HG03354 (cell line): ENCODE data around the gene PAGE4.
A peak's percentile ranks its signal among the peaks of the same experiment; 100 is the strongest.

ENCODE experiments used
- ATAC-seq: cut with Tn5 transposase; IDR thresholded peaks from one replicate; pipeline ENCODE4 v1.9.1; 2021; ENCODE audit warnings: mild to moderate bottlenecking; ENCODE audit not compliant: unreplicated experiment, poor library complexity, severe bottlenecking

PAGE4 gene

DNA sequence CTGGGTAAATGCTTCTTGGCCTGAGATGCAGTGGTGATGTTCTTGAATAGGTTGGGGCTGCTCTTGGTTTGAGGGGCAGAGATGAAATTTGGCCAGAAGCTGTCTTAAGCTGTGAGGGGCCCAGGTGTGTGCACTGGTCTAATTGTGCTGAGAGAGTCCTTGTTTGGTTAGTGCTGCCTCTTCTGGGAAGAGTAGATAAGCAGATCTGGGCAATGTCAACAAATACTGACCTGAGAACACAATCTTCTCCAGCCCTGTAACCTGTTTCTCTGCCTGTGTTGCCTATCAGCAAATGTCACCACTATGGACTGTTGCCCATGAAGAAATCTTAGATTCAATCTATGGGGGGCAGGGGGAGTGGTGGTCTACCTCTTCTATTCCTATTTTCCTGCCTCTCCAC, 33.0 kb downstream of the PAGE4 start:
- ATAC-seq = no peak

DNA sequence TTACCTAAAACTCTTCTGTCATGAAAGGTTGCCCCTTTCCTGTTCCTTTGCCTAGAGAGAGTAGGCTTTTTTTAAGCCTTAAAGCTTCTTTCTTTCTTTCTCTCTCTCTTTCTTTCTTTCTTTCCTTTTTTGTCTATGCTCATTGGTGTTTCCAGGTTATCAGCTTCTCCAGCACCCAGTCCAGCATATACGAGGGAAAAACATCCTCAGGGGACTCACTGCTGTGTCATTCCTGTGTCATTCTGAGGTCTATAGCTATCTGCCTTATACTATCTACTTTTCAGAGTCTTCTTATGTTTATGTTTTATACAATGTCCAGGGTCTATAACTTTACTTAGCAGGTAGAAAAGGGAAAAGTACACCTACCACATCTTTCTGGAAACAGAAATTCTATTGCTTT, 39.6 kb downstream of the PAGE4 start:
- ATAC-seq = no peak

DNA sequence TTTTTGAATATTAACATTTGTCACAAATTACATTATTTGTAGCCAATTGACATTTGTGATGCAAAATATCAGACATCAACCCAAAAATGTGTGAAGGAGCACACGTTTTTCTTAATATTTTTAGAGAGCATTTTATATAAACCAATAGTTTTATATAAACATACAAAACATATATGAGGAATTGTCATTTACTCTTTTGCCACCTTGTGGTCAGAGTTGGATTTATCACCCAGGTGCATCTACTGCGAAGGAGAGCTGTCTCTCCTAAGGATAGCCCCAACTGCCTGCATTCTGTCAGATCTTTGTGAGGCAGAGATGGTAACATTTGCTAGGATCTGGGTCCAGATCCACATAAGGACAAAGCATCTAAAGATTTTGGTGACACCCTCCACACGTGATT, 47.6 kb downstream of the PAGE4 start:
- ATAC-seq = no peak

DNA sequence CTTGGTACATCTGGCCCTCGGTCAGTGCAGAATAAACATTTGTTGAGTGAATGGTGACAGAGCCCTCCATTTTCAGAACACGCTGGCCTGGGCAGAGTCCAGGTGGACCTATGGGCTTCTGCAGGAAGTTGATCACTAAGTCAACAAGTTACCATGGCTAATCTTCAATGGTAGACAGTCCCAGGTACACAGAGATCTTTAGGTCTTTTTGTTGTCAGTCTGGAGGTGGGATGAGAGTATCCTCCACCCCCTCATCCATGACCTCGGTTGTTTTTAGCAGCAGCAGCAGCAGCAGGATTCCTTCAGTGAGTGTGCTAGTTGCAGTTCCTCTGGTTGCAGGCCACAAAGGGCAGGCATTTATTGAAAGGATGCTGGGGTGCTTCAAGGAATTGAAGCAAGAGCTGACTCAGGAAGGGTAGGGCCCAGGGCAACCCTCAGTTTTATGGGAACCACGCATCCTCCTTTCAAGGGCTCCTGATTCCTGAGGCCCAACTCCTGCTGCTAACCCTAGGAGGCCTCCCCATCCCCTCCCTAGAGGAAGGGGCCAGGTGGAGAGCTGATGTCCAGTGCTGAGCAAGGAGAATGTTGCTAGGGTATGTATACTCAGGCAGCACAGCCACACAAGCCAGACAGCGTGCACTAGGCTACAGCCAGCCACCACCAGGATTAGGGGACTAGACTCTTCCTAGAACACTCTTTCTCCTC, 48.4 kb downstream of the PAGE4 start:
- no peak for ATAC-seq

GRCh38 chrX:49878128-49878833, 49.2 kb downstream of the PAGE4 start:
- ATAC-seq = no peak

GRCh38 chrX:49878834-49879655, 49.9 kb downstream of the PAGE4 start, which contains the start of gene USP27X:
Gene USP27X (plus strand): TSS chrX:49879484. CDS start chrX:49880308, 824 bp downstream.
- peak; percentile 88 for ATAC-seq

DNA sequence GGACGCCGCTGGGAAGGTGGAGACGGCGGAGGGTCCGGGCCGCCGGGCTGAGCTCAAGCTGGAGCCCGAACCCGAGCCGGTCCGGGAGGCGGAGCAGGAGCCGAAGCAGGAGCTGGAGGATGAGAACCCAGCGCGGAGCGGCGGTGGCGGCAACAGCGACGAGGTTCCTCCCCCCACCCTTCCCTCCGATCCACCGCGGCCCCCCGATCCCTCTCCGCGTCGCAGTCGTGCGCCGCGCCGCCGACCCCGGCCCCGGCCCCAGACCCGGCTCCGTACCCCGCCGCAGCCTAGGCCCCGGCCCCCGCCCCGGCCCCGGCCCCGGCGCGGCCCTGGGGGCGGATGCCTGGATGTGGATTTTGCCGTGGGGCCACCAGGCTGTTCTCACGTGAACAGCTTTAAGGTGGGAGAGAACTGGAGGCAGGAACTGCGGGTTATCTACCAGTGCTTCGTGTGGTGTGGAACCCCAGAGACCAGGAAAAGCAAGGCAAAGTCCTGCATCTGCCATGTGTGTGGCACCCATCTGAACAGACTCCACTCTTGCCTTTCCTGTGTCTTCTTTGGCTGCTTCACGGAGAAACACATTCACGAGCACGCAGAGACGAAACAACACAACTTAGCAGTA, 50.7 kb downstream of the PAGE4 start:
- ATAC-seq = peak; percentile 1

GRCh38 chrX:49880668-49881067, 51.6 kb downstream of the PAGE4 start:
- ATAC-seq = no peak
